ENCODE data around the gene CAPN3. TPM values are rescaled to one million over a fixed set of nuclear protein-coding genes. Genes with fewer than 3 reads are reported as not detected.

Gene CAPN3
- total RNA-seq, 2 experiments from 2014 or later, result 8.2 to 8.7 TPM

DNA sequence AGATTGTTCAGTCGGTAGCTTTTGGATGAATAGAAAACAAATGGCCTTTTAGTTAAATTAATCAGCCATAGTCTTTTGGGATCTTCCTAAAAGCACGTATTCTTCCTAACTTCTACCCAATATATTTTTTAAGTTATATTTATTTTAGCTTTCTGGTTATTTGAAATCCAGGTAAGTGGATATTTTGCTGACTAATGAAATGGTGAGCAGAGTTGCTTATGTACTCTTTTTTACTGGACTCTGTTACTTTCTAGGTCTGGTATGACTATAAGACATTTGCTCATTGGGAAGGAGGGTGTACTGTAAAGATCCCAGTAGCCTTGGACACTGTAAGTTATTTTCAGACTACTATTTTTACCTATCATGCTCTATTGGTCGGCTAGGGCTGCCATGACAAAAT lies 13.8 kb upstream of the CAPN3 start:
- H3K9me3 Mint-ChIP-seq, result no peaks in the 10 kb centered on the region
- H3K27me3 ChIP-seq (ENCODE audit: control insufficient read depth in 1 of 2, insufficient read depth in 2 of 2, low read length in 2 of 2), result no peaks in the 10 kb centered on the region
- no peak overlapping the region for H3K4me3 ChIP-seq (ENCODE audit: low read length)
- no peaks in the 10 kb centered on the region for H3K4me1 ChIP-seq (ENCODE audit: insufficient read depth, low read length)
- TF ChIP-seq, protein P1, sequence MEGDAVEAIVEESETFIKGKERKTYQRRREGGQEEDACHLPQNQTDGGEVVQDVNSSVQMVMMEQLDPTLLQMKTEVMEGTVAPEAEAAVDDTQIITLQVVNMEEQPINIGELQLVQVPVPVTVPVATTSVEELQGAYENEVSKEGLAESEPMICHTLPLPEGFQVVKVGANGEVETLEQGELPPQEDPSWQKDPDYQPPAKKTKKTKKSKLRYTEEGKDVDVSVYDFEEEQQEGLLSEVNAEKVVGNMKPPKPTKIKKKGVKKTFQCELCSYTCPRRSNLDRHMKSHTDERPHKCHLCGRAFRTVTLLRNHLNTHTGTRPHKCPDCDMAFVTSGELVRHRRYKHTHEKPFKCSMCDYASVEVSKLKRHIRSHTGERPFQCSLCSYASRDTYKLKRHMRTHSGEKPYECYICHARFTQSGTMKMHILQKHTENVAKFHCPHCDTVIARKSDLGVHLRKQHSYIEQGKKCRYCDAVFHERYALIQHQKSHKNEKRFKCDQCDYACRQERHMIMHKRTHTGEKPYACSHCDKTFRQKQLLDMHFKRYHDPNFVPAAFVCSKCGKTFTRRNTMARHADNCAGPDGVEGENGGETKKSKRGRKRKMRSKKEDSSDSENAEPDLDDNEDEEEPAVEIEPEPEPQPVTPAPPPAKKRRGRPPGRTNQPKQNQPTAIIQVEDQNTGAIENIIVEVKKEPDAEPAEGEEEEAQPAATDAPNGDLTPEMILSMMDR (IDR thresholded peaks at IDR 0.05), result no peak
- H3K4me3 Mint-ChIP-seq, result no peak overlapping the region
- no peaks in the 10 kb centered on the region for H3K27me3 Mint-ChIP-seq
- H3K36me3 Mint-ChIP-seq (ENCODE audit: low read depth), result peaks cover 69% of the 10 kb centered on the region
- H3K4me1 Mint-ChIP-seq (ENCODE audit: low read depth), result no peaks in the 10 kb centered on the region
- CTCF ChIA-PET, result no interaction called here
- no peak overlapping the region for H3K27ac ChIP-seq (ENCODE audit: low read depth in 1 of 2, low read length in 2 of 2)
- H3K9me3 ChIP-seq (ENCODE audit: control insufficient read depth in 1 of 2, insufficient read depth in 1 of 2, low read length in 2 of 2), result no peaks in the 10 kb centered on the region
- ATAC-seq (ENCODE audit: poor library complexity) (no peak), DNase-seq (no peak)
- POLR2A ChIA-PET, result no interaction called here
- intact Hi-C loops (cut with DNase I, micrococcal nuclease), result no loop called here
- H3K36me3 ChIP-seq (ENCODE audit: insufficient read depth, low read length), result peaks cover 30% of the 10 kb centered on the region
- H3K27ac Mint-ChIP-seq, result no peak overlapping the region

DNA sequence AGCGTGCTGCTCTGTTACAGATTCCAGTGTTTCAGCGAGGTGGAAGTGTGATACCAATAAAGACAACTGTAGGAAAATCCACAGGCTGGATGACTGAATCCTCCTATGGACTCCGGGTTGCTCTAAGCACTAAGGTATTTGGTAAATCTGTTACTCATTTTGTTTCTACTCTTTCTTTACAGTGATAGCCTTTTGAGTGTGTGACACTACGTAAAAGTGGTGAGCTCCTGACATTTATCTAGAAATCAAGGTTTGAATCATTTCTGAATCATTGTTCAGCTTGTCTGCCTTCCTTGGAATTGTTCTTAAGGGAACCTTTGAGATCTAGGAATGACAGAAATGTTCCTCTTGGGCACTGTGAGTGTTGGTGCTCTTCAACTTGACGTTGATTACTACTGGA lies 11.2 kb upstream of the CAPN3 start:
- intact Hi-C loops (cut with DNase I, micrococcal nuclease), result no loop called here
- Mint-ChIP-seq H3K27me3 (no peaks in the 10 kb centered on the region), H3K9me3 (no peaks in the 10 kb centered on the region), H3K36me3 (ENCODE audit: low read depth) (peaks cover 80% of the 10 kb centered on the region), H3K4me1 (ENCODE audit: low read depth) (no peaks in the 10 kb centered on the region), H3K27ac (no peak overlapping the region), H3K4me3 (no peak overlapping the region)
- Histone ChIP-seq H3K4me3 (ENCODE audit: low read length) (no peak overlapping the region), H3K9me3 (ENCODE audit: control insufficient read depth in 1 of 2, insufficient read depth in 1 of 2, low read length in 2 of 2) (no peaks in the 10 kb centered on the region), H3K27ac (ENCODE audit: low read depth in 1 of 2, low read length in 2 of 2) (no peak overlapping the region), H3K4me1 (ENCODE audit: insufficient read depth, low read length) (no peaks in the 10 kb centered on the region), H3K27me3 (ENCODE audit: control insufficient read depth in 1 of 2, insufficient read depth in 2 of 2, low read length in 2 of 2) (no peaks in the 10 kb centered on the region), H3K36me3 (ENCODE audit: insufficient read depth, low read length) (peaks cover 44% of the 10 kb centered on the region)
- ChIA-PET CTCF (no interaction called here), POLR2A (no interaction called here)
- DNase-seq (no peak), ATAC-seq (ENCODE audit: poor library complexity) (no peak)
- TF ChIP-seq, protein P1 (IDR thresholded peaks at IDR 0.05), result no peak

DNA sequence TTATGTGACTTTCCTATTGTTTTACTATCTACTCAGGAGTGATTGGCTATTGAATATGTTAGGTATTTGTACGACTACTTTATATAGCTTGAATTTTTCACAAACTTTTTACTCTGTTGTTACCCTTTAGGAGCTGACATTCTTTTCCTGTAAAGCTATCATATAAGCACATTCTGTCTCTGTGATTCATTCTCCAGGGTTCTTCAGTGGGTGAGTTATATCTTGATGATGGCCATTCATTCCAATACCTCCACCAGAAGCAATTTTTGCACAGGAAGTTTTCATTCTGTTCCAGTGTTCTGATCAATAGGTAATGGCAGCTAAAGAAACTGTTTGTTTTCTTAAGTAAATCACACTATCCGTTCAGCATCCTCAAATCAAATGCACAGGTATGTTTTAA lies 10.1 kb upstream of the CAPN3 start:
- ChIA-PET POLR2A (no interaction called here), CTCF (no interaction called here)
- no peaks in the 10 kb centered on the region for H3K4me1 ChIP-seq (ENCODE audit: insufficient read depth, low read length)
- Mint-ChIP-seq H3K36me3 (ENCODE audit: low read depth) (peaks cover 80% of the 10 kb centered on the region), H3K27ac (no peak overlapping the region), H3K9me3 (no peaks in the 10 kb centered on the region), H3K4me3 (no peak overlapping the region), H3K4me1 (ENCODE audit: low read depth) (no peaks in the 10 kb centered on the region), H3K27me3 (no peaks in the 10 kb centered on the region)
- no peaks in the 10 kb centered on the region for H3K27me3 ChIP-seq (ENCODE audit: control insufficient read depth in 1 of 2, insufficient read depth in 2 of 2, low read length in 2 of 2)
- DNase-seq (no peak), ATAC-seq (ENCODE audit: poor library complexity) (no peak)
- intact Hi-C loops (cut with DNase I, micrococcal nuclease), result no loop called here
- no peak overlapping the region for H3K27ac ChIP-seq (ENCODE audit: low read depth in 1 of 2, low read length in 2 of 2)
- peaks cover 40% of the 10 kb centered on the region for H3K36me3 ChIP-seq (ENCODE audit: insufficient read depth, low read length)
- H3K9me3 ChIP-seq (ENCODE audit: control insufficient read depth in 1 of 2, insufficient read depth in 1 of 2, low read length in 2 of 2), result no peaks in the 10 kb centered on the region
- TF ChIP-seq, protein P1 (IDR thresholded peaks at IDR 0.05), result no peak
- H3K4me3 ChIP-seq (ENCODE audit: low read length), result no peak overlapping the region
